Activated T-helper 1 cell treated with anti-CD3 and anti-CD28 coated beads, Interleukin-12 subunit alpha, Interleukin-12 subunit beta, Interleukin-2, Interleukin-4 antibody, amounts not matched to agents 30 ng/mL and 10 ng/mL and 1 ng/mL, durations not matched to agents 14 hours and 24 hours and 36 hours (primary cell): Measurements from ENCODE around the gene CCDC157. TPM values are rescaled to one million over a fixed set of nuclear protein-coding genes. Genes with fewer than 3 reads are reported as not detected.

Experiments
- DNase-seq: peaks from one replicate; pipeline ENCODE4 v3.0.0; 2021; ENCODE audit warnings: low spot score
- H3K27ac Mint-ChIP-seq: one replicate; pipeline ENCODE4 v1.8.0; 2021; ENCODE audit warnings: mild to moderate bottlenecking, mixed read lengths
- H3K27me3 Mint-ChIP-seq: one replicate; pipeline ENCODE4 v1.8.0; 2022; ENCODE audit warnings: mild to moderate bottlenecking, moderate library complexity, mixed read lengths; ENCODE audit not compliant: insufficient read depth
- H3K36me3 Mint-ChIP-seq: one replicate; pipeline ENCODE4 v1.8.0; 2021; ENCODE audit warnings: low read depth, mixed read lengths
- H3K4me1 Mint-ChIP-seq: one replicate; pipeline ENCODE4 v1.8.0; 2021; ENCODE audit warnings: low read depth, mixed read lengths
- H3K4me3 Mint-ChIP-seq: one replicate; pipeline ENCODE4 v1.8.0; 2021; ENCODE audit warnings: mild to moderate bottlenecking, moderate library complexity, mixed read lengths
- H3K9me3 Mint-ChIP-seq: one replicate; pipeline ENCODE4 v1.8.0; 2021; ENCODE audit warnings: mixed read lengths
- intact Hi-C: fragments of 100-400 bp; cut with micrococcal nuclease; formaldehyde crosslinking; loops from one replicate; pipeline ENCODE4 v1.15.1; 2024
- total RNA-seq: library from RNA; stranded (reverse); gene quantifications from 2 replicates; pipeline ENCODE4 v1.2.3, GENCODE V29; 2022

The CCDC157 gene
- total RNA-seq, 1 donor from 2014 or later = 3.0 TPM

- peaks cover 54% of the 10 kb centered on the region for H3K36me3 Mint-ChIP-seq
- H3K9me3 Mint-ChIP-seq = no peaks in the 10 kb centered on the region
- peaks cover 56% of the 10 kb centered on the region for H3K4me1 Mint-ChIP-seq
- no peak for DNase-seq
- intact Hi-C loops = loop anchor here (5.0 to 10.0 kb wide), 2 partner anchors 322 to 866 kb away; partner anchors contain the start of gene THOC5
- H3K4me3 Mint-ChIP-seq = peak overlapping the region; percentile 72
- no peaks in the 10 kb centered on the region for H3K27me3 Mint-ChIP-seq
- peak overlapping the region; percentile 95 for H3K27ac Mint-ChIP-seq
These were observed 63.7 kb downstream of the CCDC157 start for GRCh38 chr22:30420347-30421125.

GRCh38 chr22:30421695-30422480 is 65.1 kb downstream of the CCDC157 start:
- Mint-ChIP-seq H3K9me3 (no peaks in the 10 kb centered on the region), H3K27ac (peak overlapping the region; percentile 99), H3K36me3 (peaks cover 44% of the 10 kb centered on the region), H3K27me3 (no peaks in the 10 kb centered on the region), H3K4me1 (peaks cover 56% of the 10 kb centered on the region), H3K4me3 (peak overlapping the region; percentile 98)
- intact Hi-C loops = loop anchor here (1.0 to 10.0 kb wide), 3 partner anchors 8 to 867 kb away; partner anchors contain the start of gene THOC5
- no peak for DNase-seq

- Mint-ChIP-seq H3K4me3 (peak overlapping the region; percentile 98), H3K36me3 (peaks cover 42% of the 10 kb centered on the region)
- DNase-seq = no peak
These were observed 65.9 kb downstream of the CCDC157 start for GRCh38 chr22:30422481-30423300.

GRCh38 chr22:30423301-30423958 is 66.6 kb downstream of the CCDC157 start:
- H3K27ac Mint-ChIP-seq = peak overlapping the region; percentile 99
- H3K9me3 Mint-ChIP-seq = no peaks in the 10 kb centered on the region
- intact Hi-C loops = loop anchor here (1.0 to 10.0 kb wide), 3 partner anchors 157 to 869 kb away; partner anchors contain the start of genes OSM and THOC5
- peak; percentile 44 for DNase-seq
- H3K4me1 Mint-ChIP-seq = peaks cover 66% of the 10 kb centered on the region
- H3K36me3 Mint-ChIP-seq = peaks cover 39% of the 10 kb centered on the region
- H3K27me3 Mint-ChIP-seq = no peaks in the 10 kb centered on the region
- peak overlapping the region; percentile 98 for H3K4me3 Mint-ChIP-seq

More at GRCh38 chr22:30422481-30423300, 65.9 kb downstream of the CCDC157 start:
- Mint-ChIP-seq H3K9me3 (no peaks in the 10 kb centered on the region), H3K27ac (peak overlapping the region; percentile 99), H3K27me3 (no peaks in the 10 kb centered on the region), H3K4me1 (peaks cover 62% of the 10 kb centered on the region)
- intact Hi-C loops = loop anchor here (1.0 to 10.0 kb wide), 4 partner anchors 8 to 868 kb away; partner anchors contain the start of genes OSM and THOC5

- peaks cover 43% of the 10 kb centered on the region for H3K36me3 Mint-ChIP-seq
- DNase-seq = peak; percentile 98
- H3K27ac Mint-ChIP-seq = peak overlapping the region; percentile 99
- H3K9me3 Mint-ChIP-seq = no peaks in the 10 kb centered on the region
- H3K4me3 Mint-ChIP-seq = peak overlapping the region; percentile 98
- H3K27me3 Mint-ChIP-seq = no peaks in the 10 kb centered on the region
- H3K4me1 Mint-ChIP-seq = peaks cover 66% of the 10 kb centered on the region
- intact Hi-C loops = loop anchor here (1.0 to 10.0 kb wide), 7 partner anchors 97 to 869 kb away; partner anchors contain the start of genes CASTOR1, OSM, TBC1D10A and THOC5
These were observed 67.2 kb downstream of the CCDC157 start for GRCh38 chr22:30423959-30424533.

GRCh38 chr22:30424534-30425326 is 67.9 kb downstream of the CCDC157 start:
- Mint-ChIP-seq H3K36me3 (peaks cover 44% of the 10 kb centered on the region), H3K27ac (peak overlapping the region; percentile 99), H3K4me3 (peak overlapping the region; percentile 98), H3K4me1 (peaks cover 66% of the 10 kb centered on the region), H3K27me3 (no peaks in the 10 kb centered on the region), H3K9me3 (no peaks in the 10 kb centered on the region)
- DNase-seq = no peak
- intact Hi-C loops = loop anchor here (1.0 to 10.0 kb wide), 6 partner anchors 98 to 870 kb away; partner anchors contain the start of genes CASTOR1, TBC1D10A and THOC5

GRCh38 chr22:30425327-30425615 is 68.5 kb downstream of the CCDC157 start:
- intact Hi-C loops = loop anchor here (2.0 to 10.0 kb wide), 2 partner anchors 98 to 870 kb away; partner anchors contain the start of genes TBC1D10A and THOC5
- peaks cover 62% of the 10 kb centered on the region for H3K4me1 Mint-ChIP-seq
- peak overlapping the region; percentile 98 for H3K4me3 Mint-ChIP-seq
- H3K36me3 Mint-ChIP-seq = peaks cover 47% of the 10 kb centered on the region
- H3K27ac Mint-ChIP-seq = peak overlapping the region; percentile 89
- no peak for DNase-seq
- no peaks in the 10 kb centered on the region for H3K9me3 Mint-ChIP-seq
- no peaks in the 10 kb centered on the region for H3K27me3 Mint-ChIP-seq

GRCh38 chr22:30425616-30426387 is 69.0 kb downstream of the CCDC157 start, which contains the start of gene MTFP1:
Gene MTFP1, plus strand, starts transcription at chr22:30425768. Its CDS starts 112 bp downstream, at chr22:30425880.
- intact Hi-C loops = loop anchor here (1.0 to 10.0 kb wide), 8 partner anchors 9 to 871 kb away; partner anchors contain the start of genes SEC14L2, SF3A1, TBC1D10A and THOC5
- peaks cover 57% of the 10 kb centered on the region for H3K4me1 Mint-ChIP-seq
- H3K4me3 Mint-ChIP-seq = peak within 1 kb of the TSS; percentile 98
- H3K27ac Mint-ChIP-seq = peak within 1 kb of the TSS; percentile 99
- DNase-seq = peak; percentile 38
- no peaks in the 10 kb centered on the region for H3K9me3 Mint-ChIP-seq
- peaks cover 44% of the 10 kb centered on the region for H3K36me3 Mint-ChIP-seq
- H3K27me3 Mint-ChIP-seq = no peaks in the 10 kb centered on the region
